Thyroid gland (tissue), 4 donors: Measurements from ENCODE around the gene LOXL1. TPM values are rescaled to one million over a fixed set of nuclear protein-coding genes. Genes with fewer than 3 reads are reported as not detected.

Experiments used
- DNase-seq, 2 donors: peaks; one replicate each; pipeline ENCODE4 v3.0.0-alpha.2; 2019
- H3K27ac ChIP-seq, 3 donors: fragments of 200-600 bp; sonication (generic); 1 replicate in 2 of 3; 2 replicates in 1 of 3; pipeline ENCODE4 v1.5.1; 2016 to 2019; ENCODE audit warnings: mild to moderate bottlenecking in 1 of 3, moderate library complexity in 1 of 3
- H3K27me3 ChIP-seq: fragments of 200-600 bp; sonication (generic); one replicate; pipeline ENCODE4 v1.5.1; 2019
- H3K36me3 ChIP-seq, 2 donors: fragments of 200-600 bp; sonication (generic); one replicate each; pipeline ENCODE4 v1.5.1; 2016 to 2019
- H3K4me1 ChIP-seq, 2 donors: fragments of 200-600 bp; sonication (generic); one replicate each; pipeline ENCODE4 v1.5.1; 2017 to 2019
- H3K4me3 ChIP-seq, 3 donors: fragments of 200-600 bp; sonication (generic); replicated peaks in 1 of 3; 1 replicate in 2 of 3; 2 replicates in 1 of 3; pipeline ENCODE4 v1.5.1; 2016; ENCODE audit warnings: mild to moderate bottlenecking in 1 of 3
- H3K9me3 ChIP-seq: fragments of 200-600 bp; sonication (generic); one replicate; pipeline ENCODE4 v1.5.1; 2017
- CTCF ChIP-seq, 6 experiments: fragments of 200-600 bp in 3 of 6; fragments of 450-650 bp in 3 of 6; sonication (generic) in 3 of 6; IDR thresholded peaks; one replicate each; pipeline ENCODE4 v1.5.1; 2016 to 2019; ENCODE audit warnings: antibody characterized with exemption in 6 of 6, mild to moderate bottlenecking in 2 of 6, inconsistent platforms in 1 of 6, moderate library complexity in 1 of 6
- POLR2A ChIP-seq, 2 donors: fragments of 450-650 bp; IDR thresholded peaks; one replicate each; pipeline ENCODE4 v1.6.1; 2017; ENCODE audit warnings: antibody characterized with exemption in 2 of 2, mild to moderate bottlenecking in 2 of 2, moderate library complexity in 1 of 2
- WGBS, 2 donors: methylation state at CpG; one replicate each; pipeline ENCODE4 v1.1.5; 2017; 5-methylcytosine and 5-hydroxymethylcytosine counted together
- intact Hi-C: fragments of 100-400 bp; cut with DNase I; formaldehyde crosslinking; loops from one replicate; pipeline ENCODE4 v1.15.1; 2023
- total RNA-seq, 4 donors: library from RNA; depleted of rRNA; stranded (reverse); fragments of >200 nt; gene quantifications; one replicate each; pipeline ENCODE4 v1.2.3, GENCODE V29; 2016

LOXL1 gene
- total RNA-seq, 4 donors from 2014 or later = 9.9 to 15.2 (median 12.0) TPM

- H3K4me3 ChIP-seq = no peak overlapping the region
- no peak for DNase-seq
- H3K27me3 ChIP-seq = no peaks in the 10 kb centered on the region
- no peaks in the 10 kb centered on the region for H3K9me3 ChIP-seq
- H3K27ac ChIP-seq = no peak overlapping the region
- no peak for TF ChIP-seq CTCF (IDR thresholded peaks at IDR 0.05)
- 81 to 83% methylated on average over 10 of the region's 10 CpGs for WGBS, 2 donors
- no peaks in the 10 kb centered on the region for H3K36me3 ChIP-seq
- intact Hi-C loops = no loop called here
- no peaks in the 10 kb centered on the region for H3K4me1 ChIP-seq
Observed at GRCh38 chr15:73941871-73942635, 15.8 kb downstream of the LOXL1 start.

GRCh38 chr15:73942751-73943270 is 16.5 kb downstream of the LOXL1 start:
- no peak for DNase-seq
- TF ChIP-seq CTCF (IDR thresholded peaks at IDR 0.05) (no peak), POLR2A (IDR thresholded peaks at IDR 0.05) (no peak)
- intact Hi-C loops = no loop called here
- WGBS, 2 donors = 86% methylated on average over 4 to 6 of the region's 6 CpGs
- H3K4me1 ChIP-seq = no peaks in the 10 kb centered on the region
- H3K27me3 ChIP-seq = no peaks in the 10 kb centered on the region
- H3K9me3 ChIP-seq = no peaks in the 10 kb centered on the region
- H3K4me3 ChIP-seq = no peak overlapping the region
- no peak overlapping the region for H3K27ac ChIP-seq
- no peaks in the 10 kb centered on the region for H3K36me3 ChIP-seq

- WGBS, 2 donors = 80 to 83% methylated on average over 13 of the region's 13 CpGs
- no peaks in the 10 kb centered on the region for H3K27me3 ChIP-seq
- DNase-seq = no peak
- H3K27ac ChIP-seq = no peak overlapping the region
- H3K4me3 ChIP-seq = no peak overlapping the region
- no peaks in the 10 kb centered on the region for H3K36me3 ChIP-seq
- intact Hi-C loops = no loop called here
- TF ChIP-seq CTCF (IDR thresholded peaks at IDR 0.05) (no peak), POLR2A (IDR thresholded peaks at IDR 0.05) (no peak)
- no peaks in the 10 kb centered on the region for H3K4me1 ChIP-seq
- H3K9me3 ChIP-seq = no peaks in the 10 kb centered on the region
Observed at GRCh38 chr15:73944161-73945129, 18.2 kb downstream of the LOXL1 start.

GRCh38 chr15:73945130-73945508 is 18.9 kb downstream of the LOXL1 start:
- Histone ChIP-seq H3K27me3 (no peaks in the 10 kb centered on the region), H3K36me3 (no peaks in the 10 kb centered on the region), H3K9me3 (no peaks in the 10 kb centered on the region), H3K4me3 (no peak overlapping the region), H3K4me1 (no peaks in the 10 kb centered on the region), H3K27ac (no peak overlapping the region)
- intact Hi-C loops = no loop called here
- WGBS, 2 donors = 93 to 95% methylated on average over 4 of the region's 4 CpGs
- TF ChIP-seq POLR2A (IDR thresholded peaks at IDR 0.05) (no peak), CTCF (IDR thresholded peaks at IDR 0.05) (no peak)
- DNase-seq = no peak
